ENCODE data around the gene CCNG1.
"Not testable (repeated sequence)": the region's sequence is repeated elsewhere in the genome, so short reads cannot be mapped to it uniquely, and the experiment has no call there.

The CCNG1 gene

GRCh38 chr5:163424836-163425235 is 12.6 kb upstream of the CCNG1 start:
- in situ Hi-C loops (cut with MboI; ENCODE audit: low sequenced_read_pairs, unreplicated experiment), result loop anchor here (25.0 kb wide), 1 partner anchor 338 kb away; no protein-coding TSS in a partner anchor
- no peak for DNase-seq (ENCODE audit: low spot score)
- no peak for TF ChIP-seq CTCF (IDR thresholded peaks at IDR 0.05; ENCODE audit: borderline replicate concordance, control extremely low read depth, extremely low read depth, insufficient read depth, missing control alignments)

GRCh38 chr5:163426128-163426527 is 11.3 kb upstream of the CCNG1 start:
- in situ Hi-C loops (cut with MboI; ENCODE audit: low sequenced_read_pairs, unreplicated experiment); DNase-seq (ENCODE audit: low spot score): not testable (repeated sequence)

GRCh38 chr5:163432544-163432943 is 4.9 kb upstream of the CCNG1 start:
- TF ChIP-seq CTCF (IDR thresholded peaks at IDR 0.05; ENCODE audit: borderline replicate concordance, control extremely low read depth, extremely low read depth, insufficient read depth, missing control alignments), result no peak
- DNase-seq (ENCODE audit: low spot score), result no peak
- in situ Hi-C loops (cut with MboI; ENCODE audit: low sequenced_read_pairs, unreplicated experiment), result no loop called here

GRCh38 chr5:163433271-163433670 is 4.1 kb upstream of the CCNG1 start:
- no peak for TF ChIP-seq CTCF (IDR thresholded peaks at IDR 0.05; ENCODE audit: borderline replicate concordance, control extremely low read depth, extremely low read depth, insufficient read depth, missing control alignments)
- no peak for DNase-seq (ENCODE audit: low spot score)
- in situ Hi-C loops (cut with MboI; ENCODE audit: low sequenced_read_pairs, unreplicated experiment), result no loop called here

- TF ChIP-seq CTCF (IDR thresholded peaks at IDR 0.05; ENCODE audit: borderline replicate concordance, control extremely low read depth, extremely low read depth, insufficient read depth, missing control alignments), result no peak
- in situ Hi-C loops (cut with MboI; ENCODE audit: low sequenced_read_pairs, unreplicated experiment), result no loop called here
- DNase-seq (ENCODE audit: low spot score), result no peak
These were observed 3.0 kb upstream of the CCNG1 start for GRCh38 chr5:163434401-163434866.

- no peak for TF ChIP-seq CTCF (IDR thresholded peaks at IDR 0.05; ENCODE audit: borderline replicate concordance, control extremely low read depth, extremely low read depth, insufficient read depth, missing control alignments)
- in situ Hi-C loops (cut with MboI; ENCODE audit: low sequenced_read_pairs, unreplicated experiment), result no loop called here
These were observed 880 bp upstream of the CCNG1 start for GRCh38 chr5:163436515-163436914.

GRCh38 chr5:163437011-163437308 is 435 bp upstream of the CCNG1 start:
- DNase-seq (ENCODE audit: low spot score), result no peak
- in situ Hi-C loops (cut with MboI; ENCODE audit: low sequenced_read_pairs, unreplicated experiment), result no loop called here
- no peak for TF ChIP-seq CTCF (IDR thresholded peaks at IDR 0.05; ENCODE audit: borderline replicate concordance, control extremely low read depth, extremely low read depth, insufficient read depth, missing control alignments)

More at GRCh38 chr5:163436515-163436914, 880 bp upstream of the CCNG1 start:
- no peak for DNase-seq (ENCODE audit: low spot score)

Data from GM13976 (cell line).